Prostate gland (tissue), 2 donors: ENCODE measurements around the gene TIPARP.

Experiments
- POLR2A ChIP-seq: fragments of 450-650 bp; IDR thresholded peaks from one replicate; pipeline ENCODE4 v1.6.1; 2016; ENCODE audit warnings: antibody characterized with exemption, mild to moderate bottlenecking
- TF ChIP-seq, protein P1 (sequence below), 4 experiments: fragments of 200-600 bp in 2 of 4; fragments of 450-650 bp in 2 of 4; sonication (generic) in 2 of 4; IDR thresholded peaks; 1 replicate in 3 of 4; 2 replicates in 1 of 4; pipeline ENCODE4 v1.5.1; 2016 to 2019; ENCODE audit warnings: antibody characterized with exemption in 4 of 4, mild to moderate bottlenecking in 2 of 4, moderate library complexity in 2 of 4

GRCh38 chr3:156726456-156726855 is 52.1 kb downstream of the TIPARP start:
- TF ChIP-seq, protein P1, sequence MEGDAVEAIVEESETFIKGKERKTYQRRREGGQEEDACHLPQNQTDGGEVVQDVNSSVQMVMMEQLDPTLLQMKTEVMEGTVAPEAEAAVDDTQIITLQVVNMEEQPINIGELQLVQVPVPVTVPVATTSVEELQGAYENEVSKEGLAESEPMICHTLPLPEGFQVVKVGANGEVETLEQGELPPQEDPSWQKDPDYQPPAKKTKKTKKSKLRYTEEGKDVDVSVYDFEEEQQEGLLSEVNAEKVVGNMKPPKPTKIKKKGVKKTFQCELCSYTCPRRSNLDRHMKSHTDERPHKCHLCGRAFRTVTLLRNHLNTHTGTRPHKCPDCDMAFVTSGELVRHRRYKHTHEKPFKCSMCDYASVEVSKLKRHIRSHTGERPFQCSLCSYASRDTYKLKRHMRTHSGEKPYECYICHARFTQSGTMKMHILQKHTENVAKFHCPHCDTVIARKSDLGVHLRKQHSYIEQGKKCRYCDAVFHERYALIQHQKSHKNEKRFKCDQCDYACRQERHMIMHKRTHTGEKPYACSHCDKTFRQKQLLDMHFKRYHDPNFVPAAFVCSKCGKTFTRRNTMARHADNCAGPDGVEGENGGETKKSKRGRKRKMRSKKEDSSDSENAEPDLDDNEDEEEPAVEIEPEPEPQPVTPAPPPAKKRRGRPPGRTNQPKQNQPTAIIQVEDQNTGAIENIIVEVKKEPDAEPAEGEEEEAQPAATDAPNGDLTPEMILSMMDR (IDR thresholded peaks at IDR 0.05), result no peak
- TF ChIP-seq POLR2A, result no peak
